Tibial artery (tissue), 4 donors: ENCODE data around the gene TBK1.

Experiments used
- DNase-seq, 2 donors: peaks; one replicate each; pipeline ENCODE4 v3.0.0-alpha.2; 2019
- H3K27ac ChIP-seq, 2 donors: fragments of 200-600 bp; sonication (generic) in 1 of 2; 1 replicate in 1 of 2; 2 replicates in 1 of 2; pipeline ENCODE4 v1.5.1; 2018 to 2019; ENCODE audit warnings: mild to moderate bottlenecking in 1 of 2
- H3K27me3 ChIP-seq, 2 donors: fragments of 200-600 bp; sonication (generic) in 1 of 2; one replicate each; pipeline versions ENCODE4 v1.5.1 to v1.6.0; 2016 to 2019
- H3K36me3 ChIP-seq, 3 donors: fragments of 200-600 bp; sonication (generic) in 2 of 3; one replicate each; pipeline ENCODE4 v1.5.1; 2016 to 2019; ENCODE audit warnings: mild to moderate bottlenecking in 2 of 3
- H3K4me1 ChIP-seq, 4 donors: fragments of 200-600 bp; sonication (generic) in 2 of 4; 1 replicate in 3 of 4; 2 replicates in 1 of 4; pipeline ENCODE4 v1.5.1; 2016 to 2019
- H3K4me3 ChIP-seq, 2 donors: fragments of 200-600 bp; sonication (generic) in 1 of 2; 1 replicate in 1 of 2; 2 replicates in 1 of 2; pipeline ENCODE4 v1.5.1; 2018 to 2019; ENCODE audit warnings: mild to moderate bottlenecking in 2 of 2
- H3K9me3 ChIP-seq, 3 donors: fragments of 200-600 bp; sonication (generic) in 1 of 3; one replicate each; pipeline ENCODE4 v1.5.1; 2016 to 2019
- intact Hi-C: fragments of 100-400 bp; cut with DNase I; formaldehyde crosslinking; loops from one replicate; pipeline ENCODE4 v1.15.0; 2023; ENCODE audit warnings: low total_unique reads
- TF ChIP-seq, protein P1 (sequence below), 2 experiments: fragments of 200-600 bp in 1 of 2; fragments of 450-650 bp in 1 of 2; IDR thresholded peaks; one replicate each; pipeline ENCODE4 v1.5.1; 2017 to 2019; ENCODE audit warnings: antibody characterized with exemption in 2 of 2, mild to moderate bottlenecking in 1 of 2, moderate library complexity in 1 of 2

TBK1 gene

DNA sequence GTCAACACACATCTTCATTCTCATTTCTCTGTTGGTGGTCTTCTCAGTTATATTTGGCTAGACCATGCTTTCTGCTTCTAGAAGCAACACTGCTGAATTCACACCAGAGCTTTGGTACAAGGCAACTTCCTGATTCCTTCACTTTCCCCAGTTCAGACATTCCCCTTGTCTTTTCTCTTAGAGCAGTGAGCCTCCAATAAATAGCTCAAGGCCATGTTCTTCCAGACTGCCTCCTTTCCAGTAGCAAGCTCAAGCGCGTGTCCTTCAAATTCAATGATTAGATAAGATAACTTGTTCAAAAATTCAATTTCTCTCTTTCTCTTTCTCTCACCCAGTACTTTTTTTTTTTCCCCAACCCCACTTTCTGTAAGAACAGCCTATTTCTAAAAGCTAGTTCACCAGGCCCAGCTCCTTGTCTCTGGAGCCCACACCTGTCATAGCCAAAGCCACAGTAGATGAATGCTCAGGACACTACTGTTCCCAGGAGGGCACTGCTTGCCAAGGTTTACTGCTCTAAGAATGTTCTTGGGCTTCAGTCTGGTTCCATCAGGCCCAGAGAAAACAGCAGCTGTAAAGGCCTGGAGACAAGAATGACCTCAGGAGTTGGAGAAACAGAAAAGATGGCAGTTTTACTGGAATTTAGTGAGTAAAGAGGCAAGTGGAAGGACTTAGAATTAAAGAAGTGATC is 17.7 kb downstream of the TBK1 start:
- Histone ChIP-seq H3K27ac (no peak overlapping the region), H3K4me3 (no peak overlapping the region), H3K4me1 (no peaks in the 10 kb centered on the region), H3K27me3 (no peaks in the 10 kb centered on the region), H3K36me3 (peaks cover 38 to 84% (median 76%) of the 10 kb centered on the region in 3 donors), H3K9me3 (no peaks in the 10 kb centered on the region)
- DNase-seq, result no peak
- intact Hi-C loops, result no loop called here
- TF ChIP-seq, protein P1, sequence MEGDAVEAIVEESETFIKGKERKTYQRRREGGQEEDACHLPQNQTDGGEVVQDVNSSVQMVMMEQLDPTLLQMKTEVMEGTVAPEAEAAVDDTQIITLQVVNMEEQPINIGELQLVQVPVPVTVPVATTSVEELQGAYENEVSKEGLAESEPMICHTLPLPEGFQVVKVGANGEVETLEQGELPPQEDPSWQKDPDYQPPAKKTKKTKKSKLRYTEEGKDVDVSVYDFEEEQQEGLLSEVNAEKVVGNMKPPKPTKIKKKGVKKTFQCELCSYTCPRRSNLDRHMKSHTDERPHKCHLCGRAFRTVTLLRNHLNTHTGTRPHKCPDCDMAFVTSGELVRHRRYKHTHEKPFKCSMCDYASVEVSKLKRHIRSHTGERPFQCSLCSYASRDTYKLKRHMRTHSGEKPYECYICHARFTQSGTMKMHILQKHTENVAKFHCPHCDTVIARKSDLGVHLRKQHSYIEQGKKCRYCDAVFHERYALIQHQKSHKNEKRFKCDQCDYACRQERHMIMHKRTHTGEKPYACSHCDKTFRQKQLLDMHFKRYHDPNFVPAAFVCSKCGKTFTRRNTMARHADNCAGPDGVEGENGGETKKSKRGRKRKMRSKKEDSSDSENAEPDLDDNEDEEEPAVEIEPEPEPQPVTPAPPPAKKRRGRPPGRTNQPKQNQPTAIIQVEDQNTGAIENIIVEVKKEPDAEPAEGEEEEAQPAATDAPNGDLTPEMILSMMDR (IDR thresholded peaks at IDR 0.05), result no peak

GRCh38 chr12:64470495-64470894 is 18.6 kb downstream of the TBK1 start:
- Histone ChIP-seq H3K9me3 (no peaks in the 10 kb centered on the region), H3K4me1 (no peaks in the 10 kb centered on the region), H3K36me3 (peaks cover 38 to 84% (median 78%) of the 10 kb centered on the region in 3 donors), H3K4me3 (no peak overlapping the region), H3K27me3 (no peaks in the 10 kb centered on the region), H3K27ac (no peak overlapping the region)
- intact Hi-C loops, result no loop called here
- no peak for DNase-seq
- TF ChIP-seq, protein P1 (IDR thresholded peaks at IDR 0.05), result no peak

DNA sequence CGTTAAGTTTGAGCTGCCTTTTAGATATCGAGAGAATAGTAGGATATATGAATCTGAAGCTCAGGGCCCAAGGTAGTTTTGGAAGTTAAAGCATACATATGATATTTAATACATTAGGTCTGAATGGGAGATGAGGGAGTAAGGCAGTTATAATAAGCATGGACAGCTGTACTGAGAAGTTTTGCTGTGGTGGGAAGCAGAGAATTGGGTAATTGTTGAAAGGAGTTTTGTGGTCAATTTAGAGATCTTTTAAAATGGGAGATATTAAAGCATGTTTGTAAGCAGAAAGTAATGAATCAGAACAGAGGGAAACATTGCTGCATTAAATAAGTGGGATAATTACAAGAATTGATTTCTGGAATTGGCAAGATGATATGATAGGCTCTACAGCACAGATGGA is 21.3 kb downstream of the TBK1 start:
- intact Hi-C loops, result no loop called here
- H3K36me3 ChIP-seq, result peaks cover 40 to 81% (median 74%) of the 10 kb centered on the region in 3 donors
- H3K27me3 ChIP-seq, result no peaks in the 10 kb centered on the region
- H3K4me1 ChIP-seq, result no peaks in the 10 kb centered on the region
- TF ChIP-seq, protein P1 (IDR thresholded peaks at IDR 0.05), result no peak
- DNase-seq, result no peak
- H3K4me3 ChIP-seq, result no peak overlapping the region
- H3K27ac ChIP-seq, result no peak overlapping the region
- H3K9me3 ChIP-seq, result peaks cover 0 to 5% (median 0%) of the 10 kb centered on the region in 3 donors

DNA sequence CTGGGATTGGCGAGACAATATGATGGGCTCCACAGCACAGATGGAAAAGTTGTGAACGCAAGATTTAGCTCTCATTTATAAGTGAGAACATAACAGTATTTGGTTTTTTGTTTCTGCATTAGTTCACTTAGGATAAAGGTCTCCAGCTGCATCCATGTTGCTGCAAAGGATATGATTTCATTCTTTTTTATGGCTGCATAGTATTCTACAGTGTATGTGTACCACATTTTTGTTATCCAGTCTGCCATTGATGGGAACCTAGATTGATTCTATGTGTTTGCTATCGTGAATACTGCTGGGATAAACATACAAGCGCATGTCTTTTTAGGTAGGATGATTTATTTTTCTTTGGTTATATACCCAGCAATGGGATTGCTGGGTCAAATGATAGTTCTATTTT is 23.6 kb downstream of the TBK1 start:
- no peak overlapping the region for H3K4me3 ChIP-seq
- peaks cover 37 to 68% (median 55%) of the 10 kb centered on the region in 3 donors for H3K36me3 ChIP-seq
- no peak overlapping the region for H3K27ac ChIP-seq
- peaks cover 0 to 5% (median 0%) of the 10 kb centered on the region in 3 donors for H3K9me3 ChIP-seq
- no peaks in the 10 kb centered on the region for H3K27me3 ChIP-seq
- no peaks in the 10 kb centered on the region for H3K4me1 ChIP-seq
- DNase-seq, result no peak
- TF ChIP-seq, protein P1 (IDR thresholded peaks at IDR 0.05), result no peak
- intact Hi-C loops, result no loop called here

DNA sequence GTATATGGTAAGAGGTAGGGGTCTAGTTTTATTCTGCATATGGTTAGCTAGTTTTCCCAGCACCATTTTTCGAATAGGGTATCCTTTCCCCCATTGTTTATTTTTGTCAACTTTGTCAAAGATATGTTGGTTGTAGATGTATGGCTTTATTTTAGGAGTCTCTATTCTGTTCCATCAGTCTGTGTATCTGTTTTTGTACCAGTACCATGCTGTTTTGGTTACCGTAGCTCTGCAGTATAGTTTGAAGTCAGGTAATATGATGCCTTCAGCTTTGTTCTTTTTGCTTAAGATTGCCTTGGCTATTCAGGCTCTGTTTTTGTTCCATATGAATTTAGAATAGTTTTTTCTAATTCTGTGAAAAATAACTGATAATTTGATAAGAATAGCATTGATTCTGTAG is 24.9 kb downstream of the TBK1 start:
- H3K4me1 ChIP-seq, result no peaks in the 10 kb centered on the region
- peaks cover 0 to 5% (median 0%) of the 10 kb centered on the region in 3 donors for H3K9me3 ChIP-seq
- DNase-seq, result no peak
- H3K4me3 ChIP-seq, result no peak overlapping the region
- TF ChIP-seq, protein P1 (IDR thresholded peaks at IDR 0.05), result no peak
- peaks cover 35 to 54% (median 52%) of the 10 kb centered on the region in 3 donors for H3K36me3 ChIP-seq
- H3K27me3 ChIP-seq, result no peaks in the 10 kb centered on the region
- intact Hi-C loops, result no loop called here
- no peak overlapping the region for H3K27ac ChIP-seq
